Measurements from ENCODE around the gene DMPK.
"Not testable (repeated sequence)": the region's sequence is repeated elsewhere in the genome, so short reads cannot be mapped to it uniquely, and the experiment has no call there.

Gene DMPK

DNA sequence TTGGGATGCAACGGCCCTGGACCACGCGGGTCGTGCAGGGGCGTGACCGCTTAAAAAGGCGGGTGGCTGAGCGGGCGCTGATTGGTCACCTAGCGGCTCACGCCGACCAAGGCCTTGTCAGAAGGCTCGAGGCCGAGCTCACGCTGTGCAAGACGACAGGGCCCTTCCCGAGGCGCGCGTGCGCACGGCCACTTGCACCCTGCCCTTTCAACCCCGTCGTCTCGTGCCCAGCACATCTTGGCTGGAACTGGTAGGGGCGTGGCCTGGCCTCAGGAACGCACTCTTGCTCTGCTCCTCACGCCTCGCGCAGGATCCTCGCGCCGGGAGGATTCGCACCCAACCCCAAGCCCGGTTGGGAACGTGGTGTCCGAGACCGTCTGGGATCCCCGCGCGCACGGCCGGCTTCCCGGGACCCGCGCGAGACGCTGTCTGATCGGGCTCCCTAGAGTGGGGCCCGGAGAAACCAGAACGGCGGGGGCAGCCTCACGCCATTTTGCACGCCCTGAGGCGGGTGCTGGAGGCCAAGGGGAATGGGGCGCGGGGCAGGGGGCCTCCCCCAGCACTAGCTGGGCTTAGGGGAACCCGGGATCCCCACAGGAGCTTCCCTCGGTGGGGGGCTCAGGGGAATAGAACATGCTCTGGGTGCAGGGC lies 49.0 kb downstream of the DMPK start, which contains the start of gene MEIOSIN:
MEIOSIN (plus strand) TSS at position 280 of the 651 bp plus-strand sequence. CDS start 1,938 bp downstream, outside the sequence.
- DNase-seq: no peak

DNA sequence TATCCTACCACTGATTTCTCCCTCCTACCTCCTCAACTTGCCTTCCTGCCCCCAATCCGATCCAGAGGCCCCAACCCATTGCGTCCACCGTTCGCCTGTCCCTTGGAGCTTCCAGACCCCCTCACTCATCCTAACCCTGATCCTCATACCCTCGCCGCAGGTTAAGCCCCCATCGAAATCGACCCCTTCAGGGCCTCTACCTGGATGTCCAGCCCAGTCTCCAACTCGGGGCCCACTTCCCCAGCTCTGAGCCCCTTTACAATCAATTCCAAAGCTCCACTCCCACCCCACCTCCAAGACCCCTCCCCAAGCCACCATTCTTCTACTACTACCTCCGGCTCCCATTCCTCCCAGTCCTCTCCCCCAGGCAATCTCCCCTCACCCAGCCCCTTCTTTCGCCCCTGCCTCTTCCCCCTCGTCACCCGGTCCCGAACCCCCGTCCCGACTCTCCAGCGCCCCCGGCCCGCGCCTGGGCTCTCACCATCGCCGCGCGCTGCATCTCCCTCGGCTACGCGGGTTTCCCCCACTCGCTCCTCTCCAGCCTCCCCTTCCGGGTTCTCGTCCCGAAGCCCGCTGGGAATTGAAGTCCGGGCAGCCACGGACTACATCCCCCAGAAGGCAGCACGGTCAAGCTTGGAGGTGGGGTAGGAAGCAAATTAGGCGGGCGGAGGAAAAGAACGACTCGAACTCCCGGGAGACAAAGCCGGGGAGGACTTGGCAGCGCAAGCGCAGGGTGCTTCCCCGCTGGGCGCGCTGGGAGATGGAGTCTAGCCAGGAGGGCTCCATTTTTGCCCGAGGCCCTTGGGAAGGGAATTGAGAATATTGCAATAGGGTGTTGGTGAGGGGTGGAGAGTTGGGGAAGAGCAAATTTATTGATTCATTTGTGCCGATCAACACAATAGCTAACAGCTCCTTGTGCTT lies 51.7 kb downstream of the DMPK start, which contains the start of gene FBXO46:
FBXO46 (minus strand) TSS at position 529 of the 921 bp plus-strand sequence. CDS start 17,401 bp downstream, outside the sequence.
- peak; percentile 98 for DNase-seq

DNA sequence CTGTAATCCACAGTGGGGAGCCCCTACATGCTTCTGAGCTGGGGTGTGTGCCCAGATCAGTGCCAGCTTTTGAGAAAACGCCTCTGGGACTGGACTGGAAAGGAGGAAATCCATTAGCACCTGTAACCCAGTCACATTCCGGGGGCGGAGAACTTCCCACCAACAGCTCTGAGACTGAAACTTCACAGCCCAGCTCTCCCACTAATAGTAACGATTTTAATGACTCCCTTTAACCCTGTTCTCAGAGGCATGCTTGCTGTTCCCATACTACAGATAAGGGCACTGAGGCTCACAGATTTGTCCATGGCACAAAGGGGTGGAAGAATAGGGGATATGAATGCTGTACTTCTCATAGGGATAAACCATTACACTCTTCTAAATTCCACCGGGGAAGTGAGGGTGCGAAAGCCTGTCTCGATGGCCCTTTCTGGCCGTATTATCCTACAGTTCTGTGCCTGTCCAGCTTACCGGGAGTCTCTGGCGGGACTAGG lies 52.4 kb downstream of the DMPK start:
- no peak for DNase-seq

DNA sequence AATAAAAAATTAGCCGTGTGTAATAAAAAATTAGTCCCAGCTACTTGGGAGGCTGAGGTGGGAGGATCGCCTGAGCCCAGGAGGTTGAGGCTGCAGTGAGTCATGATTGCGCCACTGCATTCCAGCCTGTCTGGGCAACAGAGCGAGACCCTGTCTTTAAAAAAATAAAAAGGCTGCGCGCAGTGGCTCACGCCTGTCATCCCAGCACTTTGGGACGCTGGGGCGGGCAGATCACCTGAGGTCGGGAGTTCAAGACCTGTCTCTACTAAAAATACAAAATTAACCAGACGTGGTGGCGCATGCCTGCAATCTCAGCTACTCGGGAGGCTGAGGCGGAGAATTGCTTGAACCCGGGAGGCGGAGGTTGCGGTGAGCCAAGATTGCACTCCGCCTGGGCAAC lies 53.6 kb downstream of the DMPK start:
- DNase-seq: not testable (repeated sequence)

DNA sequence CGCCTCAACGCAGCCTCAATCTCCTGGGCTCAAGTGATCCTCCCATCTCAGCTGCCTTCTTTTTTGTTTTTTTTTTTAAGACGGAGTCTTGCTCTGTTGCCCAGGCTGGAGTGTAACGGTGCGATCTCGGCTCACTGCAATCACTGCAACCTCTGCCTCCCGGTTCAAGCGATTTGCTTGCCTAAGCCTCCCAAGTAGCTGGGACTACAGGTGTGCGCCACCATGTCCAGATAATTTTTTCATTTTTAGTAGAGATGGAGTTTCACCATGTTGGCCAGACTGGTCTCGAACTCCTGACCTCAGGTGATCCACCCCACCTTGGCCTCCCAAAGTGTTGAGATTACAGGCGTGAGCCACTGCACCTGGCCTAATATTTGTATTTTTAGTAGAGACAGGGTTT lies 62.2 kb downstream of the DMPK start:
- not testable (repeated sequence) for DNase-seq
